GM19468 (cell line): Measurements from ENCODE around the gene IGF1R.

ENCODE experiments used
- ATAC-seq: cut with Tn5 transposase; IDR thresholded peaks from one replicate; pipeline ENCODE4 v1.9.1; 2021; ENCODE audit warnings: mild to moderate bottlenecking, moderate library complexity, moderate number of reproducible peaks; ENCODE audit not compliant: unreplicated experiment; ENCODE audit errors: extremely low read depth

The IGF1R gene

DNA sequence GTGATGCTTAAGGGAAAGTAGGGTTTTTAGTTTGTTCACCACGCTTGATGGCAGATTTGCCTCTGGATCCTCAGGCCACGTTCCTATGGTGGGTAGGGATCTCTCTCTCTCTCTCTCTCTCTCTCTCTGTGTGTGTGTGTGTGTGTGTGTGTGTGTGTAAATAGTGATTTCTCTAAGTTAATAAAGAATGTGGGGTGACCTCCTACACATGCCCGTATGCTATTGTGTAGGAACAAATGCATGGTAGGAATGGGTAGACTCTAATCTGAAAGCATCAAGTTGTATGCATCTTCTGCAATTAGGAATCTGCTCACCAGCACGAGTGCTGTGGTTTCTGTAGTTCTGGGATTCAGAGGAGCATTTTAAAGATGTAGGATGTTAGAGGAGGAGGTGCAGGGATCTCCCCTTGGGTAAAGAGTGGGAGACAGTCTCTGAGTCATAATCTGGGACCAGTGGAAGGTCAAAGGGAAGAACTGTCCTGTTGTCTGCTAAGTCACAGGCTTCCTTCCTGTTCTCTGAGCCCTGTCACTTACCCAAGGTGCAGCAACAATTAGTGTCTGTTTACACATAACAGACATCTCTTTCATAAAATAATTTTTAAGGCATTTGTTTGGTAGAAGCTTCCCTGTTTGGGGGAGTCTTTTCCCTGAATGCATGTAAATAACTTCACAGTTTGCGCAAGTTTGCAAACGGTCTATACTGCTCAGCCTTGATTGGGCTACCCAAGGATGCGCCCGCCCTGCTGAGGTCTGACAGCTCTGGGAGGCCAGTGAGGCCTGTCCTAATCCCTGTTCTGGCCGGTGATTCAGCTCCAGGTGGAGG is 139.8 kb downstream of the IGF1R start:
- no peak for ATAC-seq

- ATAC-seq = no peak
These were observed 140.7 kb downstream of the IGF1R start for GRCh38 chr15:98789020-98789419.

DNA sequence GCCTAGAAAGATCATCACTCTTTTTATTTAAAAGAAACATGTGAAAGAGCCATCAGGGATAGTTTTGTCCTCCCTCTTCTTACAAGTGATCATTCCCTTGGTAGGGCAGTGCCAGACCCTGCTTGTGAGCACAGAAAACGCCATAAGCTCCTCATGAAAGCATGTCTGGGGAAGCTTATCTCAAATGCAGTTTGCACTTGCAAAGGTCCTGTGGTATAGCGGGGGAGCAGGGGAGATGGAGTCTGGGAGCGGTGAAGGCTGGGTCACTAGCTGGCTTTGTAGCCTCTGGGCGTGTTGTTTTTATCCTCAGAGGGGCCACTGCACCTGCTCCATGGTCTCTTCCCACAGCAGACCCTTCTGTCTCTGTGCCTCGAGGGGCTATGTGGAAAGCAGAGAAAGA is 141.9 kb downstream of the IGF1R start:
- no peak for ATAC-seq

DNA sequence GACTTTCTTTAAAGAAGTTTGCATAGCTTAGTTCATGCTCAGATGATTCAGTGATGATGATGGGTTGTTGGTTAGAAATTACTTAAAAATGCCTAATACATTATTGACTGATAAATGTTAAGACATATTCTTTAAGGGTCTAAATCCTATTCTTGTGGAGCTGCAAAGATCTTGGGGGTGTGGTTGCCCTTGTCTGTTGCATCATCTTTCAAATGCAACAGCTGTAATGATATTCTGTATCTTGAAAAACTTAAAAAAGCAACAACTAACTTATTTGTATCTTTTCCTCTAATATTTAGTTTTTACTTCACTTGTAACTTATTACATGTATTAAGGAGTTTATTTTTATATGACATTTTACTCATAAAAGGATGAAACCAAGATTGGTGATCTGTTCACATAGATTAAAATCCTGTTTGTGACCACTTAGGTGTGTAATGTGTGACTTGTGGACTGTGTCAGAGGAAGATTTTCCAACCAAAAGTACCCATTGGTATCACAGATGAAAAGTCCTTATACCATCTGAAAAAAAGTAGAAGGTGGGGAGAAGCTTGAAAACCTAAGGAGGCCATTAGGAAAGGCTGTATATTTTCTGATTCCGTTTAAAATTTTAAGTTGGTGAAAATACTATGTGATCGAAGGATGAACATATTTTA is 142.8 kb downstream of the IGF1R start:
- no peak for ATAC-seq

- ATAC-seq = no peak
These were observed 143.8 kb downstream of the IGF1R start for GRCh38 chr15:98792117-98792516.

DNA sequence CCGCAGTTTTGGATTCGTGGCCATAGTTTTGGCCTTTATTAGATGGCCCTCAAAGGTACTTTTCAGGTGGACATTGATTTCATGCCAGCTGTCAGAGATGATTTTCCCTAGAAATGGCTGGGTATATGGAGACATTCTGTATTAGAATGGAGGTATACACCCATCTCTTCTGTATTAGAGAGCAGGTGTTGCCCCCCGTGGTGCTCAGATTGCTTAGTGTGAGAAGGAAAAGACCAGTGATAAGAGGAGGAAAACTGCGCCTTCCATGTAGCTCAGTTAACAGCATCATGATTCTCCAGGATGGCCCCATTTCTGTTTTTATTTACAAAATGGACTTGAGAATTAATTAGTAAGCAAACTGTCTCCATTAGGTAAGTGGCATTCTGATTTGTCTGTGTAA is 145.9 kb downstream of the IGF1R start:
- ATAC-seq = no peak

GRCh38 chr15:98794748-98795147 is 146.4 kb downstream of the IGF1R start:
- no peak for ATAC-seq

DNA sequence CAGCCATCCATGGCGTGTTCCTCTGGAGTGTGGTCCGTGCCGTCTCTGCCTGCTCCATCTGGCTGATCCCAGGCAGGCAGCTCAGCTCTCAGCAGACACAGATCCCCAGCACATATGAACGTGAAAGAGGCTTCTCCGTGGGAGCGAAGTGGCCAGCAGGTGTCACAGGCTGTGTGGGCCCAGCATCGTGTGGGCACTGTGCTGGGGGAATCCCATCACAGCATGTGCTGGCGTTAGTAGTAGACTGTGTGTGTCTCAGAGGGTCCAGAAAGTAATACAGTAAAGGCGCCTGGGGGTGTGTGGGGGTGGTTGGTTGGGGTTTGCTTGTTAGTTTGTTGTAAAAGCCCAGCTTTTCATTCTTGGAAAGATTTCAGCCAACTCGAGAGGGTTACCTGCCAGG is 147.6 kb downstream of the IGF1R start:
- ATAC-seq = no peak

DNA sequence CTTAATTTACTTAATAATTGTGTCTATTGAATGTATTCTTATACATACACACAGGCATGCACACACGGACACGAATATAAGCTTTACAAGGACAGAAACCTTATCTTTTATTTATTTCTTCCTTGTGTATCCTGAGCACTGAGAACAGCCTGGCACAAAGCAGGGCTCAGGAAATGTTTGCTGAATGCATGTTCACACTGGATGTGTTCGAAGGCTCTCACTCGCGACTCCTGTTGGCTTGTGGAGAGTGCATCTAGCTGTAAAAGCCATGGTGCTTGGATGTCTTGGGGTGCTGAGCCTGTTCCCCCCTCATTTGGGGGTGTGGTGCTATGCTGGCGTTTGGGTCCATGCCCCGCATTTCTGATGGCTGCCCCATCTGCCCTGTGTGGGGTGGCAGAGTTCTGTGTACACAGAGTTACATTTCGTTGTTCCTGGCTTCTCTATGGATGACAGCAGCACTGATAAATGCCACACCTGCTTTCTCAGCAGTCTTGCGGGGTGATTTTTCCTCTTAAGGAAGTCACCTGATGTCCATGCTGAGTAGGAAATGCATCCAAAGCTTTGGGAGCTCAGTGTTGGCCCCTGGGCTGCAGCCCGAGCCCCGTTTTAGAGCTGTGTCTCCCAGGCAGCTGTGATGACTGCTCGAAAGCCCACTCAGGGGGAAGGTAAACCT is 148.5 kb downstream of the IGF1R start:
- ATAC-seq = no peak

DNA sequence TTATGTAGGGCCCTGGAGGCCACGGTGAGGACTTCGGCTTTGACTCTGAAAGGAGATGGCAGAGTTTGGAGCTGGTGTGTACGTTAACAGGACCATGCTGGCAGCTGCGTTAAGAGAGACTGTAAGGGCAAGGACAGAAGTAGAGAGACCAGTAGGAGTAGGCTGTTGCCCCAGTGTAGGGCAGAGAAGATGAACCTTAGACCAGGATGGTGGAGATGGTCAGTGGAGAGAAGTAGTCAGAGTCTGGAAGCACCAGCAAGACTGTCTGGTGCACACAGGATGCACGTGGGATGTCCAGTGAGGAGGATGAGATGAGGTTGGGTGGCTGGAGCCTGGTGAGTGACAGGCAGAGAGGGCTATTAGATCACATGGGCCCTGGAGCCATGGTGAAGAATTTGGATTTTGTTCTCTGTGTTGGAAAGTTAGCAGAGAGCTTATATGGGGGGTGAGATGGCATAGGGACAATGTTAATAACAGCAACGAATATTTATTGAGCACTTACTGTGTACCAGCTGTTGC is 150.1 kb downstream of the IGF1R start:
- ATAC-seq = no peak

GRCh38 chr15:98799461-98800390 is 151.4 kb downstream of the IGF1R start:
- ATAC-seq = no peak

- no peak for ATAC-seq
These were observed 152.3 kb downstream of the IGF1R start for GRCh38 chr15:98800437-98801233.

- no peak for ATAC-seq
These were observed 152.9 kb downstream of the IGF1R start for GRCh38 chr15:98801234-98801561.

- ATAC-seq = no peak
These were observed 153.8 kb downstream of the IGF1R start for GRCh38 chr15:98802187-98802586.

GRCh38 chr15:98803228-98804056 is 155.1 kb downstream of the IGF1R start:
- ATAC-seq = no peak

DNA sequence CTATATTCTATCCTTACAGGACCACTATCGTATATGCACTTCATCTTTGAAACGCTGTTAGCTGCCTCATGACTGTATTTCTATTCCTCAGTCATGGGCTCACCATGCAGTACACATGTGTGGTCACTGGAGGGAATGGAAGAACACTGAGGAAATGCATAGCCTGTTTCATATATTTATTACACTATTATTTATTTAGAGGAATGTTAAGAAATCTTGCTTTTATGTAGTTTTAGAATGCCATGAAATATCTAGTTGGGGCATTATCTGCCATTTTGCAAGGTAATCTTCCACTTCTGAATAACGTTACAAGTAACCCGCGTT is 155.7 kb downstream of the IGF1R start:
- ATAC-seq = no peak

GRCh38 chr15:98805434-98806274 is 157.3 kb downstream of the IGF1R start:
- ATAC-seq = no peak
